HepG2 (cell line): ENCODE results near the gene COL9A3. TPM values are rescaled to one million over a fixed set of nuclear protein-coding genes. Genes with fewer than 3 reads are reported as not detected.

Experiments
- ATAC-seq: fragments of 200-7000 bp; cut with Tn5 transposase; 3 replicates; pipeline ENCODE4 v1.9.1; 2020; ENCODE audit warnings: mild to moderate bottlenecking, moderate library complexity
- BruUV-seq: library from RNA; stranded (reverse); fragments of 400-500 nt; replicated peaks from 2 replicates; lab custom pipeline; 2021; lab: Mats Ljungman, UMichigan
- CTCF ChIA-PET: fragments of 300-600 bp; formaldehyde crosslinking; extraction: SDS; loops from one replicate; lab custom pipeline; 2021; ENCODE audit warnings: low total read pairs, inconsistent platforms, low intra/inter-chr PET ratio; lab: Yijun Ruan, JAX
- POLR2A ChIA-PET: fragments of 350-600 bp; sonication (Branson Sonifier 250); formaldehyde crosslinking; loops from one replicate; lab custom pipeline; 2020; ENCODE audit warnings: antibody characterized with exemption, inconsistent platforms; lab: Yijun Ruan, JAX
- DNase-seq: peaks from one replicate; pipeline ENCODE4 v3.0.0-alpha.2; 2015; ENCODE audit warnings: low spot score
- FAIRE-seq: peaks from 3 replicates; lab custom pipeline; 2011; peaks lifted over from hg19 to GRCh38; lab: Jason Lieb, UNC
- H2AFZ ChIP-seq: one replicate; pipeline ENCODE4 v1.6.1; 2011; ENCODE audit warnings: low read length, inconsistent platforms
- H3K27ac ChIP-seq: fragments of 300-600 bp; 3 replicates; pipeline ENCODE4 v1.8.0; 2011; ENCODE audit warnings: mixed run types, mild to moderate bottlenecking, mixed read lengths, low read length, inconsistent platforms; ENCODE audit not compliant: insufficient read depth; ENCODE audit errors: extremely low read length
- H3K27me3 ChIP-seq, 2 experiments: fragments of 200-600 bp in 1 of 2; 2 replicates in 1 of 2; 3 replicates in 1 of 2; pipeline versions ENCODE4 v1.6.0 to v1.8.0; 2011; ENCODE audit warnings: low read length in 2 of 2, mild to moderate bottlenecking in 2 of 2, moderate library complexity in 2 of 2, inconsistent platforms in 1 of 2; ENCODE audit not compliant: insufficient read depth in 2 of 2, control insufficient read depth in 1 of 2
- H3K36me3 ChIP-seq, 2 experiments: fragments of 200-600 bp in 1 of 2; replicated peaks in 1 of 2; 2 replicates in 1 of 2; 3 replicates in 1 of 2; pipeline versions ENCODE4 v1.5.1 to v1.8.0; 2011; ENCODE audit warnings: low read length in 2 of 2, inconsistent platforms in 1 of 2; ENCODE audit not compliant: insufficient read depth in 2 of 2, control insufficient read depth in 1 of 2
- H3K4me1 ChIP-seq: 2 replicates; pipeline ENCODE4 v1.5.1; 2012; ENCODE audit warnings: low read length, inconsistent platforms; ENCODE audit not compliant: insufficient read depth
- H3K4me2 ChIP-seq: 2 replicates; pipeline ENCODE4 v1.6.0; 2011; ENCODE audit warnings: low read depth, low read length, inconsistent platforms
- H3K4me3 ChIP-seq, 3 experiments: fragments of 200-600 bp in 1 of 3; sonication (generic), shearing (Covaris generic) in 1 of 3; replicated peaks in 1 of 3; 2 replicates each; pipeline ENCODE4 v1.5.1; 2011 to 2016; ENCODE audit warnings: low read length in 3 of 3, inconsistent platforms in 2 of 3, low read depth in 2 of 3, mild to moderate bottlenecking in 2 of 3, control low read depth in 1 of 3, mixed read lengths in 1 of 3; ENCODE audit not compliant: insufficient read depth in 1 of 3
- H3K79me2 ChIP-seq: one replicate; pipeline ENCODE4 v1.6.1; 2011; ENCODE audit warnings: low read length, inconsistent platforms; ENCODE audit not compliant: insufficient read depth
- H3K9ac ChIP-seq: 2 replicates; pipeline ENCODE4 v1.6.0; 2011; ENCODE audit warnings: mild to moderate bottlenecking, low read depth, low read length, inconsistent platforms; ENCODE audit not compliant: insufficient read depth
- H3K9me3 ChIP-seq: 2 replicates; pipeline ENCODE4 v1.5.1; 2012; ENCODE audit warnings: mild to moderate bottlenecking, low read length
- H4K20me1 ChIP-seq: 2 replicates; pipeline ENCODE4 v1.6.0; 2011; ENCODE audit warnings: inconsistent platforms, mild to moderate bottlenecking, low read length, moderate library complexity; ENCODE audit not compliant: insufficient read depth
- GABPA ChIP-seq, 2 experiments: IDR thresholded peaks; 2 replicates each; pipeline ENCODE4 v1.6.1; 2011 to 2016; ENCODE audit warnings: low read depth in 2 of 2, low read length in 1 of 2, missing biosample characterization in 1 of 2, missing genetic modification characterization in 1 of 2
- MTA1 ChIP-seq: sonication (generic); formaldehyde crosslinking; IDR thresholded peaks from 2 replicates; pipeline ENCODE4 v1.4.0; 2020; ENCODE audit warnings: missing genetic modification reagents, mild to moderate bottlenecking, borderline replicate concordance
- PAF1 ChIP-seq: IDR thresholded peaks from 2 replicates; pipeline ENCODE4 v1.6.1; 2016; ENCODE audit warnings: missing genetic modification reagents, missing compliant biosample characterization
- RBFOX2 ChIP-seq: fragments of 200-400 bp; formaldehyde crosslinking; IDR thresholded peaks from 2 replicates; pipeline ENCODE4 v1.6.1; 2017; ENCODE audit warnings: low read depth, mild to moderate bottlenecking, low read length
- REPIN1 ChIP-seq: sonication (generic); formaldehyde crosslinking; IDR thresholded peaks from 2 replicates; pipeline ENCODE4 v1.8.0; 2022; ENCODE audit warnings: missing genetic modification reagents, low read depth, mild to moderate bottlenecking, borderline replicate concordance
- SMAD9 ChIP-seq: sonication (generic); formaldehyde crosslinking; IDR thresholded peaks from 2 replicates; pipeline ENCODE4 v1.5.1; 2020; ENCODE audit warnings: mild to moderate bottlenecking, missing genetic modification reagents
- SP5 ChIP-seq: IDR thresholded peaks from 2 replicates; pipeline ENCODE4 v1.6.1; 2016; ENCODE audit warnings: low read depth, borderline replicate concordance
- ZFP82 ChIP-seq: sonication (generic); formaldehyde crosslinking; IDR thresholded peaks from 2 replicates; pipeline ENCODE4 v1.5.1; 2020; ENCODE audit warnings: mild to moderate bottlenecking, missing genetic modification reagents, borderline replicate concordance
- ZMAT3 ChIP-seq: sonication (generic); formaldehyde crosslinking; conservative IDR thresholded peaks from 2 replicates; pipeline ENCODE4 v1.7.0; 2021; ENCODE audit warnings: missing genetic modification reagents
- ZNF263 ChIP-seq: sonication (generic); formaldehyde crosslinking; IDR thresholded peaks from 2 replicates; pipeline ENCODE4 v1.4.0; 2020; ENCODE audit warnings: missing genetic modification reagents
- ZNF597 ChIP-seq: sonication (generic); formaldehyde crosslinking; IDR thresholded peaks from 2 replicates; pipeline ENCODE4 v1.5.0; 2020; ENCODE audit warnings: missing genetic modification reagents
- ZNF616 ChIP-seq: sonication (generic); formaldehyde crosslinking; IDR thresholded peaks from 2 replicates; pipeline ENCODE4 v1.5.0; 2020; ENCODE audit warnings: low read depth, mild to moderate bottlenecking, missing genetic modification reagents
- ZNF639 ChIP-seq: conservative IDR thresholded peaks from 2 replicates; pipeline ENCODE4 v1.6.1; 2018; ENCODE audit warnings: missing genetic modification reagents
- ZSCAN25 ChIP-seq: sonication (generic); formaldehyde crosslinking; IDR thresholded peaks from 2 replicates; pipeline ENCODE4 v1.8.0; 2022; ENCODE audit warnings: mild to moderate bottlenecking, missing genetic modification reagents
- WGBS: methylation state at CpG from one replicate; pipeline ENCODE4 v1.1.6; 2017; ENCODE audit warnings: low lambda C conversion rate; 5-methylcytosine and 5-hydroxymethylcytosine counted together
- in situ Hi-C: cut with HindIII; loops from 2 replicates; pipeline ENCODE4 v1.10.0; 2017; ENCODE audit warnings: low pct_unique_long_range_greater_than_20kb; ENCODE audit not compliant: extremely low pct_ligation_motif_present
- intact Hi-C: fragments of 100-400 bp; cut with micrococcal nuclease; formaldehyde crosslinking; loops from one replicate; pipeline ENCODE4 v1.10.0; 2022; ENCODE audit not compliant: unreplicated experiment
- polyA plus RNA-seq, 8 experiments: library from polyadenylated mRNA; depleted of rRNA in 3 of 8; stranded (reverse) in 7 of 8; unstranded in 1 of 8; fragments of >200 nt; fragmentation: Illumina TruSeq in 4 of 8; extraction: Trizol in 4 of 8; gene quantifications; 2 replicates each; pipeline versions ENCODE4 v1.2.1 to v1.2.3, GENCODE V29; 2011 to 2016; ENCODE audit warnings: low read depth in 4 of 8, missing spikeins in 1 of 8, mixed read lengths in 1 of 8; ENCODE audit not compliant: insufficient read depth in 1 of 8
- total RNA-seq, 5 experiments: library from RNA; depleted of rRNA; stranded (reverse); fragments of >200 nt; fragmentation: Illumina TruSeq; extraction: Trizol; gene quantifications; 2 replicates each; pipeline ENCODE4 v1.2.3, GENCODE V29; 2016; ENCODE audit warnings: low read depth in 1 of 5
- TF ChIP-seq, protein P1 (sequence below): sonication (generic); formaldehyde crosslinking; IDR thresholded peaks from 2 replicates; pipeline ENCODE4 v1.5.1; 2020; ENCODE audit warnings: mild to moderate bottlenecking, missing genetic modification reagents, moderate library complexity

Gene COL9A3
- total and polyA plus RNA-seq, 2 of the 13 experiments (the other 11 are each of a cell fraction or from before 2014, with no cell fraction given), result 155 to 204 TPM

DNA sequence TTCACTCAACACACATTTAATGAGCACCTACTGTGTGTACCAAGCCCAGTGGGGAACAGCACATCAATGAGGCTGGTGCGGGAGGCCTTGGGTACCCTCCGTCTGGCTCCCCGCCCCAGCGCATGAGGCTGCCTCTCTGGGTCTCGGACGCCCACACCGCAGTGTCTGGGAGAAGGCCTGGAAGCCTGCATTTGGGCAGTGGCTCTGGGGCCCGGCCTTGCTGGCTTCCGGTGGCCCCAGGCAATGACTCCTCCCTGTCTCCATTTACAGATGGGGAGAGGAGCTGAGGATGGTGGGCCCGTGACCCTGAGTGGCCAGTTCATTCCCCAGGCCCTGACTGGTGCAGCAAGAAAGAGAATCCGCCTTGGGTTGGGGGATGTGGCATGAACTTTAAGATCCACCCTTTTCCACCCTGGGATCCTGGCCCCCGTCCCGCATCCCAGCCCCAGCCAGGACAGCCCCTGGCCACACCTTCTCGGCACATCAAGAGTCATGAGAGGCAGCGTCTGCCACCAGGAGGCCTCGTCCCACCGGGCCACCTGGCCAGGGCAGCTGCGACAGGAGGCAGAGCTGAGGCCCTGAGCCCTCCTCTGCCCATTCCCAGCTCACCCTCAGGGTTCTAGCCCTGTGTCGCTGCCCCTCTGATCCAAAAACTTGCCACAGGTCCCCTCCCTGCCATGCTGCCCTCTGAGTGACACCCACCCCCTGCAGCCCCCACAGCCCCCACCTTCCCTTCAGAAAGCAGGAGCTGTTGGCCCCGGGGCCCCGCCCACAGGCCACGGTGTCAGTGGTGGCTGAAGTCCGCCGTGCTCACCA, 38.0 kb upstream of the COL9A3 start (continued):
- no peak for TF ChIP-seq RBFOX2
- no peak for TF ChIP-seq ZNF597 (CRISPR knock-in tag)
- TF ChIP-seq ZFP82 (CRISPR knock-in tag), result no peak

DNA sequence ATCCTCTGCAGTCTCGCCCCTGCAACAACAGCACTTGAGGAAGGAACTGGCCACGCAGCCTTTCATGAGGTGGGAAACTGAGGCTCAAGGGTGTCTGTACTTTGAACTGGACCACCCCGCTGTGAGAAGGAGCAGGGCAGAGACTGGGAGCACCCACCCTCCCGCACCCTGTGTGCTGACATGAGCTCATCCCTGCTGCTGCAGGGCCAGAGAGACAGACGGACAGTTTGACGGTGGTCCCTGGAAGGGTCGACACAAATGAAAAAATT, 37.5 kb upstream of the COL9A3 start:
- Histone ChIP-seq H3K36me3 (no peaks in the 10 kb centered on the region), H3K4me2 (peak overlapping the region; percentile 52), H3K27me3 (peaks cover 18 to 68% of the 10 kb centered on the region in 2 experiments), H3K27ac (no peak overlapping the region), H3K4me1 (peaks cover 38% of the 10 kb centered on the region), H3K9ac (no peak overlapping the region), H3K9me3 (no peaks in the 10 kb centered on the region), H3K79me2 (no peaks in the 10 kb centered on the region), H4K20me1 (no peaks in the 10 kb centered on the region), H2AFZ (no peak overlapping the region), H3K4me3 (peak overlapping the region in 1 of 3 experiments; percentile 41; a peak in 1 of 6 replicates)
- BruUV-seq, result no TSS peak
- FAIRE-seq, result no peak
- POLR2A ChIA-PET, result interaction anchor here (1.0 to 2.1 kb wide), 3 partner anchors 11 to 29 kb away, joined by 3 to 11 read pairs (median 4); no protein-coding TSS in a partner anchor
- intact Hi-C loops, result no loop called here
- no peak for DNase-seq
- WGBS, result 32% methylated on average over 7 of the region's 7 CpGs
- CTCF ChIA-PET, result interaction anchor here (2.4 kb wide), 1 partner anchor 12 kb away, joined by 11 read pairs; no protein-coding TSS in a partner anchor
- in situ Hi-C loops, result loop anchor here (10.0 to 25.0 kb wide), 2 partner anchors 95 to 267 kb away; no protein-coding TSS in a partner anchor
- ATAC-seq, result no peak
- TF ChIP-seq ZNF639 (CRISPR knock-in tag) (no peak), GABPA (IDR thresholded peaks at IDR 0.05; ENCODE audit: low read depth, low read length) (peak; percentile 14; the same call in 1 of the 2 replicates), GABPA (CRISPR knock-in tag; IDR thresholded peaks at IDR 0.05; ENCODE audit: low read depth) (no peak), ZSCAN25 (CRISPR knock-in tag) (peak; percentile 82), ZNF616 (CRISPR knock-in tag) (peak; percentile 18; the same call in 1 of the 2 replicates), MTA1 (CRISPR knock-in tag) (0 out of 2 replicates have a peak, but pooled peaks have one; percentile 33), ZMAT3 (CRISPR knock-in tag) (0 out of 2 replicates have a peak, but pooled peaks have one; percentile 7), SMAD9 (CRISPR knock-in tag) (0 out of 2 replicates have a peak, but pooled peaks have one; percentile 33), SP5 (CRISPR knock-in tag) (0 out of 2 replicates have a peak, but pooled peaks have one; percentile 5), ZNF263 (0 out of 2 replicates have a peak, but pooled peaks have one; percentile 60), REPIN1 (CRISPR knock-in tag) (no peak), PAF1 (CRISPR knock-in tag) (no peak)
- TF ChIP-seq, protein P1, sequence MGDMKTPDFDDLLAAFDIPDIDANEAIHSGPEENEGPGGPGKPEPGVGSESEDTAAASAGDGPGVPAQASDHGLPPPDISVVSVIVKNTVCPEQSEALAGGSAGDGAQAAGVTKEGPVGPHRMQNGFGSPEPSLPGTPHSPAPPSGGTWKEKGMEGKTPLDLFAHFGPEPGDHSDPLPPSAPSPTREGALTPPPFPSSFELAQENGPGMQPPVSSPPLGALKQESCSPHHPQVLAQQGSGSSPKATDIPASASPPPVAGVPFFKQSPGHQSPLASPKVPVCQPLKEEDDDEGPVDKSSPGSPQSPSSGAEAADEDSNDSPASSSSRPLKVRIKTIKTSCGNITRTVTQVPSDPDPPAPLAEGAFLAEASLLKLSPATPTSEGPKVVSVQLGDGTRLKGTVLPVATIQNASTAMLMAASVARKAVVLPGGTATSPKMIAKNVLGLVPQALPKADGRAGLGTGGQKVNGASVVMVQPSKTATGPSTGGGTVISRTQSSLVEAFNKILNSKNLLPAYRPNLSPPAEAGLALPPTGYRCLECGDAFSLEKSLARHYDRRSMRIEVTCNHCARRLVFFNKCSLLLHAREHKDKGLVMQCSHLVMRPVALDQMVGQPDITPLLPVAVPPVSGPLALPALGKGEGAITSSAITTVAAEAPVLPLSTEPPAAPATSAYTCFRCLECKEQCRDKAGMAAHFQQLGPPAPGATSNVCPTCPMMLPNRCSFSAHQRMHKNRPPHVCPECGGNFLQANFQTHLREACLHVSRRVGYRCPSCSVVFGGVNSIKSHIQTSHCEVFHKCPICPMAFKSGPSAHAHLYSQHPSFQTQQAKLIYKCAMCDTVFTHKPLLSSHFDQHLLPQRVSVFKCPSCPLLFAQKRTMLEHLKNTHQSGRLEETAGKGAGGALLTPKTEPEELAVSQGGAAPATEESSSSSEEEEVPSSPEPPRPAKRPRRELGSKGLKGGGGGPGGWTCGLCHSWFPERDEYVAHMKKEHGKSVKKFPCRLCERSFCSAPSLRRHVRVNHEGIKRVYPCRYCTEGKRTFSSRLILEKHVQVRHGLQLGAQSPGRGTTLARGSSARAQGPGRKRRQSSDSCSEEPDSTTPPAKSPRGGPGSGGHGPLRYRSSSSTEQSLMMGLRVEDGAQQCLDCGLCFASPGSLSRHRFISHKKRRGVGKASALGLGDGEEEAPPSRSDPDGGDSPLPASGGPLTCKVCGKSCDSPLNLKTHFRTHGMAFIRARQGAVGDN (CRISPR knock-in tag), result peak; percentile 9
